Activated naive CD8-positive, alpha-beta T cell treated with anti-CD3 and anti-CD28 coated beads for 36 hours (primary cell): Measurements from ENCODE around the gene EVC. TPM values are rescaled to one million over a fixed set of nuclear protein-coding genes. Genes with fewer than 3 reads are reported as not detected.
A peak's percentile ranks its signal among the peaks of the same experiment; 100 is the strongest.

ENCODE experiments used
- DNase-seq: peaks from one replicate; pipeline ENCODE4 v3.0.0; 2021
- H3K27ac Mint-ChIP-seq: one replicate; pipeline ENCODE4 v1.8.0; 2022; ENCODE audit warnings: mild to moderate bottlenecking, moderate library complexity, mixed read lengths
- H3K27me3 Mint-ChIP-seq: one replicate; pipeline ENCODE4 v1.8.0; 2022; ENCODE audit warnings: mild to moderate bottlenecking, mixed read lengths
- H3K36me3 Mint-ChIP-seq: one replicate; pipeline ENCODE4 v1.8.0; 2021; ENCODE audit warnings: mild to moderate bottlenecking, mixed read lengths
- H3K4me1 Mint-ChIP-seq: one replicate; pipeline ENCODE4 v1.8.0; 2021; ENCODE audit warnings: mixed read lengths
- H3K4me3 Mint-ChIP-seq: one replicate; pipeline ENCODE4 v1.8.0; 2022; ENCODE audit warnings: mild to moderate bottlenecking, moderate library complexity, mixed read lengths
- H3K9me3 Mint-ChIP-seq: one replicate; pipeline ENCODE4 v1.8.0; 2022; ENCODE audit warnings: mixed read lengths
- total RNA-seq, 2 experiments: library from RNA; stranded (reverse); gene quantifications; one replicate each; pipeline ENCODE4 v1.2.3, GENCODE V29; 2021

EVC gene
- total RNA-seq, 2 experiments from 2014 or later = 0.06 to 0.08 TPM

GRCh38 chr4:5703831-5704230 is 7.2 kb upstream of the EVC start:
- Mint-ChIP-seq H3K27ac (no peak overlapping the region), H3K4me1 (peaks cover 4% of the 10 kb centered on the region)

GRCh38 chr4:5704276-5704675 is 6.7 kb upstream of the EVC start:
- peaks cover 5% of the 10 kb centered on the region for H3K9me3 Mint-ChIP-seq
- peaks cover 45% of the 10 kb centered on the region for H3K27me3 Mint-ChIP-seq
- H3K36me3 Mint-ChIP-seq = no peaks in the 10 kb centered on the region
- H3K4me3 Mint-ChIP-seq = no peak overlapping the region
- H3K4me1 Mint-ChIP-seq = peaks cover 4% of the 10 kb centered on the region
- no peak overlapping the region for H3K27ac Mint-ChIP-seq
- no peak for DNase-seq

More at GRCh38 chr4:5703831-5704230, 7.2 kb upstream of the EVC start:
- no peak overlapping the region for H3K4me3 Mint-ChIP-seq
- no peaks in the 10 kb centered on the region for H3K36me3 Mint-ChIP-seq
- H3K27me3 Mint-ChIP-seq = peaks cover 41% of the 10 kb centered on the region
- DNase-seq = no peak
- H3K9me3 Mint-ChIP-seq = peaks cover 5% of the 10 kb centered on the region

- Mint-ChIP-seq H3K27ac (no peak overlapping the region), H3K9me3 (peaks cover 5% of the 10 kb centered on the region)
Measured at GRCh38 chr4:5705647-5706320, 5.2 kb upstream of the EVC start.

GRCh38 chr4:5706486-5707290 is 4.3 kb upstream of the EVC start:
- no peak for DNase-seq
- H3K36me3 Mint-ChIP-seq = no peaks in the 10 kb centered on the region
- H3K9me3 Mint-ChIP-seq = peaks cover 5% of the 10 kb centered on the region
- H3K27me3 Mint-ChIP-seq = peaks cover 56% of the 10 kb centered on the region
- H3K4me1 Mint-ChIP-seq = peaks cover 7% of the 10 kb centered on the region
- H3K4me3 Mint-ChIP-seq = no peak overlapping the region
- no peak overlapping the region for H3K27ac Mint-ChIP-seq

More at GRCh38 chr4:5705647-5706320, 5.2 kb upstream of the EVC start:
- H3K27me3 Mint-ChIP-seq = peaks cover 58% of the 10 kb centered on the region
- H3K4me1 Mint-ChIP-seq = peaks cover 7% of the 10 kb centered on the region
- no peak overlapping the region for H3K4me3 Mint-ChIP-seq
- no peaks in the 10 kb centered on the region for H3K36me3 Mint-ChIP-seq
- DNase-seq = no peak

- Mint-ChIP-seq H3K4me1 (peaks cover 7% of the 10 kb centered on the region), H3K36me3 (no peaks in the 10 kb centered on the region), H3K27ac (no peak overlapping the region), H3K4me3 (no peak overlapping the region), H3K9me3 (peaks cover 5% of the 10 kb centered on the region), H3K27me3 (peaks cover 57% of the 10 kb centered on the region)
- DNase-seq = no peak
Measured at GRCh38 chr4:5707366-5707765, 3.6 kb upstream of the EVC start.

- H3K27me3 Mint-ChIP-seq = peaks cover 61% of the 10 kb centered on the region
- peaks cover 5% of the 10 kb centered on the region for H3K9me3 Mint-ChIP-seq
- no peak overlapping the region for H3K4me3 Mint-ChIP-seq
- peaks cover 7% of the 10 kb centered on the region for H3K4me1 Mint-ChIP-seq
- H3K27ac Mint-ChIP-seq = no peak overlapping the region
- H3K36me3 Mint-ChIP-seq = no peaks in the 10 kb centered on the region
- no peak for DNase-seq
Measured at GRCh38 chr4:5707778-5708448, 3.1 kb upstream of the EVC start.

GRCh38 chr4:5708449-5709206 is 2.4 kb upstream of the EVC start, which contains the start of gene EVC2:
Gene EVC2 (minus strand): TSS chr4:5708559. CDS start chr4:5708513, 46 bp downstream.
- no peak within 1 kb of the TSS for H3K27ac Mint-ChIP-seq
- no peak within 1 kb of the TSS for H3K4me3 Mint-ChIP-seq

GRCh38 chr4:5709207-5709575 is 1.8 kb upstream of the EVC start:
- Mint-ChIP-seq H3K36me3 (no peaks in the 10 kb centered on the region), H3K27me3 (peaks cover 59% of the 10 kb centered on the region), H3K4me1 (peaks cover 7% of the 10 kb centered on the region), H3K27ac (no peak overlapping the region), H3K9me3 (peaks cover 4% of the 10 kb centered on the region), H3K4me3 (no peak overlapping the region)
- DNase-seq = no peak

More at GRCh38 chr4:5708449-5709206, 2.4 kb upstream of the EVC start, which contains the start of gene EVC2:
- Mint-ChIP-seq H3K9me3 (peaks cover 5% of the 10 kb centered on the region), H3K27me3 (peaks cover 59% of the 10 kb centered on the region), H3K36me3 (no peaks in the 10 kb centered on the region), H3K4me1 (peaks cover 7% of the 10 kb centered on the region)
- DNase-seq = no peak

- H3K27me3 Mint-ChIP-seq = peaks cover 59% of the 10 kb centered on the region
- H3K9me3 Mint-ChIP-seq = peaks cover 9% of the 10 kb centered on the region
Measured at GRCh38 chr4:5710065-5710960, 688 bp upstream of the EVC start.

GRCh38 chr4:5711479-5712184 is 631 bp downstream of the EVC start:
- Mint-ChIP-seq H3K4me3 (peak overlapping the region; percentile 10), H3K4me1 (peaks cover 7% of the 10 kb centered on the region), H3K27ac (no peak overlapping the region), H3K27me3 (peaks cover 56% of the 10 kb centered on the region), H3K36me3 (no peaks in the 10 kb centered on the region), H3K9me3 (peaks cover 12% of the 10 kb centered on the region)
- DNase-seq = no peak

More at GRCh38 chr4:5710065-5710960, 688 bp upstream of the EVC start:
- H3K36me3 Mint-ChIP-seq = no peaks in the 10 kb centered on the region
- peaks cover 7% of the 10 kb centered on the region for H3K4me1 Mint-ChIP-seq
- DNase-seq = no peak
- no peak overlapping the region for H3K27ac Mint-ChIP-seq
- H3K4me3 Mint-ChIP-seq = peak overlapping the region; percentile 6

GRCh38 chr4:5712517-5712916 is 1.5 kb downstream of the EVC start:
- DNase-seq = no peak
- peaks cover 17% of the 10 kb centered on the region for H3K9me3 Mint-ChIP-seq

GRCh38 chr4:5712931-5713330 is 1.9 kb downstream of the EVC start:
- Mint-ChIP-seq H3K27me3 (peaks cover 43% of the 10 kb centered on the region), H3K4me3 (no peak overlapping the region), H3K36me3 (no peaks in the 10 kb centered on the region), H3K27ac (no peak overlapping the region), H3K9me3 (peaks cover 17% of the 10 kb centered on the region), H3K4me1 (peaks cover 3% of the 10 kb centered on the region)
- DNase-seq = no peak

More at GRCh38 chr4:5712517-5712916, 1.5 kb downstream of the EVC start:
- Mint-ChIP-seq H3K4me1 (peaks cover 4% of the 10 kb centered on the region), H3K27ac (no peak overlapping the region), H3K27me3 (peaks cover 47% of the 10 kb centered on the region), H3K4me3 (no peak overlapping the region), H3K36me3 (no peaks in the 10 kb centered on the region)

GRCh38 chr4:5713861-5714260 is 2.9 kb downstream of the EVC start:
- H3K4me3 Mint-ChIP-seq = no peak overlapping the region
- no peak for DNase-seq
- H3K27ac Mint-ChIP-seq = no peak overlapping the region
- peaks cover 17% of the 10 kb centered on the region for H3K9me3 Mint-ChIP-seq
- no peaks in the 10 kb centered on the region for H3K36me3 Mint-ChIP-seq
- peaks cover 3% of the 10 kb centered on the region for H3K4me1 Mint-ChIP-seq
- peaks cover 36% of the 10 kb centered on the region for H3K27me3 Mint-ChIP-seq
